Right lobe of liver (tissue), 6 donors: ENCODE data around the gene CNGA1. TPM values are rescaled to one million over a fixed set of nuclear protein-coding genes. Genes with fewer than 3 reads are reported as not detected.
"Not testable (repeated sequence)": the region's sequence is repeated elsewhere in the genome, so short reads cannot be mapped to it uniquely, and the experiment has no call there.

Experiments
- ATAC-seq, 4 donors: fragments of 200-7000 bp; cut with Tn5 transposase; one replicate each; pipeline ENCODE4 v1.9.1; 2020; ENCODE audit warnings: mild to moderate bottlenecking in 4 of 4, moderate library complexity in 4 of 4
- DNase-seq, 3 donors: peaks; one replicate each; pipeline ENCODE4 v3.0.0-alpha.2; 2020
- H3K27ac ChIP-seq, 3 donors: fragments of 200-600 bp; one replicate each; pipeline ENCODE4 v1.8.0; 2022
- H3K27me3 ChIP-seq, 2 donors: fragments of 200-600 bp; one replicate each; pipeline ENCODE4 v1.8.0; 2022
- H3K36me3 ChIP-seq, 4 donors: fragments of 200-600 bp; sonication (generic) in 1 of 4; one replicate each; pipeline versions ENCODE4 v1.5.1 to v1.8.0; 2017 to 2022; ENCODE audit warnings: control low read depth in 1 of 4
- H3K4me1 ChIP-seq, 4 donors: fragments of 200-600 bp; sonication (generic) in 1 of 4; one replicate each; pipeline versions ENCODE4 v1.5.1 to v1.8.0; 2017 to 2022; ENCODE audit warnings: control low read depth in 1 of 4
- H3K4me3 ChIP-seq, 3 donors: fragments of 200-600 bp; one replicate each; pipeline ENCODE4 v1.8.0; 2022
- H3K9me3 ChIP-seq, 4 donors: fragments of 200-600 bp; sonication (generic) in 1 of 4; one replicate each; pipeline versions ENCODE4 v1.5.1 to v1.8.0; 2017 to 2022; ENCODE audit warnings: control low read depth in 1 of 4
- POLR2A ChIP-seq: fragments of 450-650 bp; IDR thresholded peaks from one replicate; pipeline ENCODE4 v1.6.1; 2017; ENCODE audit warnings: antibody characterized with exemption, mild to moderate bottlenecking
- whole genome bisulfite sequencing: methylation state at CpG from one replicate; pipeline ENCODE4 v1.1.6; 2018; ENCODE audit warnings: low coverage, low lambda C conversion rate; ENCODE audit not compliant: insufficient coverage; ENCODE audit errors: missing lambda C conversion rate; 5-methylcytosine and 5-hydroxymethylcytosine counted together
- intact Hi-C, 2 donors: fragments of 100-400 bp; cut with DNase I; formaldehyde crosslinking; loops; one replicate each; pipeline versions ENCODE4 v1.11.2 to v1.14.1; 2022
- total RNA-seq, 6 experiments: library from RNA; depleted of rRNA in 2 of 6; stranded (reverse); fragments of >200 nt in 2 of 6; fragmentation: NEBNext Ultra II Directional in 3 of 6; extraction: Animal tissue kit (Norgen Biotek cat#: 25700) in 3 of 6; gene quantifications; one replicate each; pipeline versions ENCODE4 v1.1.0 to v1.2.4, GENCODE V29; 2016 to 2023
- TF ChIP-seq, protein P1 (sequence below), 4 donors: fragments of 200-600 bp in 3 of 4; fragments of 450-650 bp in 1 of 4; IDR thresholded peaks; one replicate each; pipeline versions ENCODE4 v1.5.1 to v1.8.0; 2016 to 2022; ENCODE audit warnings: antibody characterized with exemption in 4 of 4, mild to moderate bottlenecking in 2 of 4
- donor health status: DM: no; HTN: yes; CAD: no.
- donor health status: DM: no; HTN: no; CAD: no.
- donor health status: DM: no; HTN: no; CAD: no.
- donor health status: DM: no; HTN: yes; CAD: no.
- donor health status: DM: no; HTN: yes; CAD: no.

The CNGA1 gene
- total RNA-seq, 6 experiments from 2014 or later, result 8.1 to 14.9 (median 11.1) TPM

GRCh38 chr4:48015678-48016077 lies 803 bp downstream of the CNGA1 start:
- intact Hi-C loops, result loop anchor here in 1 of 2 donors (10.0 kb wide), 1 partner anchor 69 kb away; no protein-coding TSS in a partner anchor

DNA sequence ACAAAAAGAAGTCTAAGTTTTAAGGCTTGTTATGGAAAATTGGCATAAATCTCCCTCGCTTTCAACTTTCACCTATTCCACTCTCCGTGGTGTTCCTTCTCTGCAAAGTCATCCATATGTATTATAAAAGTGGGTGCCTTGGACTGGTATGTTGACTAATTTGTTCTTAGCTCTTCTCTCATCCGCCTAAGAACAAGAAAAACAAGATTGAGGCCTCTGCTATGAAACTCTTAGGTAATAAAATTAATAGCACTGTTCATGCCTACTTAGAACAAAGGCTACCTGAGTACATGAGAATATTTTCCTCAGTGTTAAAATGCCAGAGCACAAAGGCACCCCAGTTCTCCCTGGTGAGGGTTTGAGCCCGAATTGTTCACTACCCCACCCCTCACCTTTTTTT lies 1.3 kb downstream of the CNGA1 start:
- peak overlapping the region; percentile 35 to 87 (median 87) for H3K27ac ChIP-seq
- H3K9me3 ChIP-seq, result no peaks in the 10 kb centered on the region
- H3K4me3 ChIP-seq, result peak overlapping the region; percentile 17 to 70 (median 64)
- TF ChIP-seq POLR2A, result no peak
- TF ChIP-seq, protein P1, sequence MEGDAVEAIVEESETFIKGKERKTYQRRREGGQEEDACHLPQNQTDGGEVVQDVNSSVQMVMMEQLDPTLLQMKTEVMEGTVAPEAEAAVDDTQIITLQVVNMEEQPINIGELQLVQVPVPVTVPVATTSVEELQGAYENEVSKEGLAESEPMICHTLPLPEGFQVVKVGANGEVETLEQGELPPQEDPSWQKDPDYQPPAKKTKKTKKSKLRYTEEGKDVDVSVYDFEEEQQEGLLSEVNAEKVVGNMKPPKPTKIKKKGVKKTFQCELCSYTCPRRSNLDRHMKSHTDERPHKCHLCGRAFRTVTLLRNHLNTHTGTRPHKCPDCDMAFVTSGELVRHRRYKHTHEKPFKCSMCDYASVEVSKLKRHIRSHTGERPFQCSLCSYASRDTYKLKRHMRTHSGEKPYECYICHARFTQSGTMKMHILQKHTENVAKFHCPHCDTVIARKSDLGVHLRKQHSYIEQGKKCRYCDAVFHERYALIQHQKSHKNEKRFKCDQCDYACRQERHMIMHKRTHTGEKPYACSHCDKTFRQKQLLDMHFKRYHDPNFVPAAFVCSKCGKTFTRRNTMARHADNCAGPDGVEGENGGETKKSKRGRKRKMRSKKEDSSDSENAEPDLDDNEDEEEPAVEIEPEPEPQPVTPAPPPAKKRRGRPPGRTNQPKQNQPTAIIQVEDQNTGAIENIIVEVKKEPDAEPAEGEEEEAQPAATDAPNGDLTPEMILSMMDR (IDR thresholded peaks at IDR 0.05), result no peak
- DNase-seq, result no peak
- H3K36me3 ChIP-seq, result peaks cover 0 to 2% (median 0%) of the 10 kb centered on the region in 4 donors
- WGBS, result 85% methylated on average over 4 of the region's 4 CpGs
- peaks cover 0 to 9% (median 1%) of the 10 kb centered on the region in 4 donors for H3K4me1 ChIP-seq
- intact Hi-C loops, result loop anchor here in 1 of 2 donors (10.0 kb wide), 1 partner anchor 70 kb away; no protein-coding TSS in a partner anchor
- no peak for ATAC-seq
- H3K27me3 ChIP-seq, result no peaks in the 10 kb centered on the region

More at GRCh38 chr4:48015678-48016077, 803 bp downstream of the CNGA1 start:
- H3K4me1 ChIP-seq, result peaks cover 0 to 9% (median 1%) of the 10 kb centered on the region in 4 donors
- TF ChIP-seq POLR2A, result no peak
- H3K36me3 ChIP-seq, result peaks cover 0 to under 1% (median 0%) of the 10 kb centered on the region in 4 donors
- H3K4me3 ChIP-seq, result peak overlapping the region; percentile 17 to 70 (median 64)
- 29% methylated on average over 5 of the region's 5 CpGs for WGBS
- DNase-seq (peak; percentile 29 to 75 (median 68)), ATAC-seq (peak; percentile 25 to 54 (median 46))
- H3K9me3 ChIP-seq, result no peaks in the 10 kb centered on the region
- no peaks in the 10 kb centered on the region for H3K27me3 ChIP-seq
- peak overlapping the region; percentile 35 to 87 (median 87) for H3K27ac ChIP-seq

DNA sequence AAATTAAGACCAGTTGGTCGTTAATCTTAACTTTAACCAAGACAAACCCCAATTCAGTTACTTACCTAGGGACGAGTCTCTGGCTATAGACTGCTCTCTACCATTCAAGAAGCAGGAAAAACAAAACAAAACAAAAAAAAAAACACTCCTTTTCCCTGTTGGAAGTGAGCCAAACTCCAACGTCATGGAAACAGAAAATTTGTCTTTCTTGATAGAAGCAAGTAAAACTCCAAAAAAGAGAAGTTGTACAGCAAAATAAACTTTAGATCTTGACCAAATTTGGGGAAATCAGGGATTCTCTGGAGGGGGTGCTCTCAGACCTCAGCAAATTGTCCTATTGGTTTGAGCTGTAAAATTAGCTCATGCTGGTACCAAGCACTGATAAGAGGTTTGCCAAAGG lies 3.7 kb downstream of the CNGA1 start:
- H3K9me3 ChIP-seq, result peaks cover 0 to 4% (median 0%) of the 10 kb centered on the region in 4 donors
- H3K36me3 ChIP-seq, result peaks cover 0 to 2% (median 1%) of the 10 kb centered on the region in 4 donors
- intact Hi-C loops, result loop anchor here in 1 of 2 donors (10.0 kb wide), 1 partner anchor 72 kb away; no protein-coding TSS in a partner anchor
- peak overlapping the region in 1 of 3 donors; percentile 29 for H3K27ac ChIP-seq
- DNase-seq (no peak), ATAC-seq (no peak)
- no peak overlapping the region for H3K4me3 ChIP-seq
- WGBS, result 42% methylated on average over 3 of the region's 3 CpGs
- no peak for TF ChIP-seq POLR2A
- TF ChIP-seq, protein P1 (IDR thresholded peaks at IDR 0.05), result no peak
- H3K4me1 ChIP-seq, result peaks cover 0 to 9% (median 1%) of the 10 kb centered on the region in 4 donors
- H3K27me3 ChIP-seq, result no peaks in the 10 kb centered on the region

DNA sequence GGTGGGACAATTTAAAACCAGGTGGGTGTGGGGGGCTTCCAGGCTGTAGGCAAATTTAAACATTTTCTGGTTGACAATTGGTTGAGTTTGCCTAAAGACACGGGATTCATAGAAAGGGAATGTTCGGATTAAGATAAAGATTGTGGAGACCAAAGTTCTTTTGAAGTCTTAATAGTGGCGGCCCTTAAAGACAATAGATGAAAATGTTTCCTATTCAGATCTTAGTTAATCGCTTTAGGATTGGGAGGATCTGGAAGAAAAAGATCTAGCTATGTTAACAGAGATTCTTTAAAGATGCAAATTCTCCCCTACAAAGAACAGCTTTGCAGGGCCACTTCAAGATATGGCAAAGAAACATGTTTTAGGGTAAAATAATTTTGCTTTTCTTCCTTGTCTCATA lies 4.8 kb downstream of the CNGA1 start:
- TF ChIP-seq POLR2A, result no peak
- TF ChIP-seq, protein P1 (IDR thresholded peaks at IDR 0.05), result no peak
- ATAC-seq (no peak), DNase-seq (no peak)
- Histone ChIP-seq H3K4me1 (peaks cover 0 to 9% (median 1%) of the 10 kb centered on the region in 4 donors), H3K36me3 (peaks cover 0 to 2% (median 1%) of the 10 kb centered on the region in 4 donors), H3K27ac (no peak overlapping the region), H3K9me3 (peaks cover 0 to 4% (median 0%) of the 10 kb centered on the region in 4 donors), H3K4me3 (no peak overlapping the region), H3K27me3 (no peaks in the 10 kb centered on the region)
- WGBS, result 91% methylated on average over 4 of the region's 4 CpGs
- intact Hi-C loops, result loop anchor here in 1 of 2 donors (10.0 kb wide), 1 partner anchor 73 kb away; no protein-coding TSS in a partner anchor

GRCh38 chr4:48010906-48011305 lies 5.6 kb downstream of the CNGA1 start:
- H3K36me3 ChIP-seq, H3K9me3 ChIP-seq, H3K4me3 ChIP-seq, H3K27ac ChIP-seq, DNase-seq, ATAC-seq, H3K27me3 ChIP-seq, H3K4me1 ChIP-seq: not testable (repeated sequence)
- intact Hi-C loops, result loop anchor here in 1 of 2 donors (10.0 kb wide), 1 partner anchor 74 kb away; no protein-coding TSS in a partner anchor
- WGBS, result 59% methylated on average over 5 of the region's 6 CpGs
